GM23248 (cell line): Measurements from ENCODE around the gene GJC2. TPM values are rescaled to one million over a fixed set of nuclear protein-coding genes. Genes with fewer than 3 reads are reported as not detected.
A peak's percentile ranks its signal among the peaks of the same experiment; 100 is the strongest.
"Not testable (repeated sequence)": the region's sequence is repeated elsewhere in the genome, so short reads cannot be mapped to it uniquely, and the experiment has no call there.

ENCODE experiments used
- DNase-seq: peaks from one replicate; pipeline ENCODE4 v3.0.0-alpha.2; 2015
- H2AFZ ChIP-seq: fragments of 200-600 bp; sonication (generic); 2 replicates; pipeline ENCODE4 v1.6.1; 2016; ENCODE audit warnings: antibody characterized with exemption
- H3F3A ChIP-seq: fragments of 200-600 bp; sonication (generic); 2 replicates; pipeline ENCODE4 v1.6.1; 2016; ENCODE audit warnings: mild to moderate bottlenecking, antibody characterized with exemption, mixed run types; ENCODE audit not compliant: insufficient read depth
- H3K27ac ChIP-seq: fragments of 200-600 bp; sonication (generic); 2 replicates; pipeline ENCODE4 v1.5.1; 2016; ENCODE audit warnings: mild to moderate bottlenecking
- H3K27me3 ChIP-seq: fragments of 200-600 bp; sonication (generic); replicated peaks from 2 replicates; pipeline ENCODE4 v1.6.1; 2016; ENCODE audit warnings: mild to moderate bottlenecking; ENCODE audit not compliant: insufficient read depth
- H3K36me3 ChIP-seq: fragments of 200-600 bp; sonication (generic); 2 replicates; pipeline ENCODE4 v1.6.1; 2016; ENCODE audit warnings: low read depth, mild to moderate bottlenecking
- H3K4me1 ChIP-seq: fragments of 200-600 bp; sonication (generic); 2 replicates; pipeline ENCODE4 v1.6.1; 2016; ENCODE audit warnings: mild to moderate bottlenecking; ENCODE audit not compliant: insufficient read depth
- H3K4me2 ChIP-seq: fragments of 200-600 bp; sonication (generic); one replicate; pipeline ENCODE4 v1.6.1; 2016; ENCODE audit warnings: mild to moderate bottlenecking; ENCODE audit not compliant: unreplicated experiment
- H3K4me3 ChIP-seq: fragments of 200-600 bp; sonication (generic); 2 replicates; pipeline ENCODE4 v1.5.1; 2016; ENCODE audit warnings: mild to moderate bottlenecking
- H3K79me2 ChIP-seq: fragments of 200-600 bp; sonication (generic); 2 replicates; pipeline ENCODE4 v1.6.1; 2016; ENCODE audit warnings: mild to moderate bottlenecking; ENCODE audit not compliant: insufficient read depth
- H3K9ac ChIP-seq: fragments of 200-600 bp; sonication (generic); 2 replicates; pipeline ENCODE4 v1.6.1; 2016; ENCODE audit warnings: mild to moderate bottlenecking
- H3K9me2 ChIP-seq: fragments of 200-600 bp; sonication (generic); 2 replicates; pipeline ENCODE4 v1.6.1; 2016; ENCODE audit warnings: mixed run types, mild to moderate bottlenecking, moderate library complexity; ENCODE audit not compliant: insufficient read depth
- H3K9me3 ChIP-seq: fragments of 200-600 bp; sonication (generic); one replicate; pipeline ENCODE4 v1.6.1; 2017; ENCODE audit warnings: low read depth
- H4K20me1 ChIP-seq: fragments of 200-600 bp; sonication (generic); 2 replicates; pipeline ENCODE4 v1.6.0; 2016; ENCODE audit not compliant: insufficient read depth
- EZH2 ChIP-seq: fragments of 200-600 bp; sonication (generic); IDR thresholded peaks from 2 replicates; pipeline ENCODE4 v1.6.1; 2018; ENCODE audit warnings: antibody characterized with exemption, mild to moderate bottlenecking; ENCODE audit not compliant: insufficient read depth, poor library complexity, severe bottlenecking
- EZH2phosphoT487 ChIP-seq: fragments of 200-600 bp; sonication (generic); IDR thresholded peaks from 2 replicates; pipeline ENCODE4 v1.6.1; 2018; ENCODE audit warnings: antibody characterized with exemption, moderate library complexity, mild to moderate bottlenecking, low read depth; ENCODE audit not compliant: insufficient read depth
- WGBS, 2 experiments: methylation state at CpG; one replicate each; pipeline ENCODE4 v1.1.6; 2015 to 2017; ENCODE audit warnings: low lambda C conversion rate in 2 of 2, low coverage in 1 of 2; ENCODE audit errors: missing lambda C conversion rate in 2 of 2; 5-methylcytosine and 5-hydroxymethylcytosine counted together
- in situ Hi-C: fragments of 300-500 bp; cut with MboI; formaldehyde crosslinking; loops from 2 replicates; pipeline ENCODE4 v1.15.0; 2020
- polyA plus RNA-seq: library from polyadenylated mRNA; unstranded; fragments of >200 nt; fragmentation: Nextera tagmentation; extraction: Ambion mirVana; gene quantifications from 2 replicates; pipeline ENCODE4 v1.2.1, GENCODE V29; 2016
- total RNA-seq: library from RNA; depleted of rRNA; stranded (reverse); fragments of >200 nt; shearing (Covaris generic); gene quantifications from 2 replicates; pipeline ENCODE4 v1.2.3, GENCODE V29; 2014

GJC2 gene
- total and polyA plus RNA-seq, 2 experiments from 2014 or later: 0.08 to 0.54 TPM

DNA sequence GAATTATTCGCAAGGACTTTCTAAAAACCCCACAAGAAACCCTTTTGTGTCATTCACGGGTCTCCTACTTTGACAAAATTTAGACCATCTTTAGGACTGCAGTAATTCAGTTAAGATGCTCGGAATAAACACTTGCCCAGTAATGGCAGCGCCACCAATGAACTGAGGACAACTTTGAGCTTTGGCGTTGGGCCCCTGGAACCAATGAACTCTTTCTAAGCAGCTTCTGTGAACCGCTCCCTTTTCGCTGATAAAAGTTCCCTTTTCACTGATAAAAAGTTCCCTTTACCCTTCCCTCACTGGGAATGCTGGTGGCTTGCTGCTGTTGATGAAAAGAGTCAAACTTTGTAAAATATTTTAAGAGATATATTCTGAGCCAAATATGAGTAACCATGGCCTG is 39.2 kb upstream of the GJC2 start:
- no peak for DNase-seq
- no peaks in the 10 kb centered on the region for H3F3A ChIP-seq
- H3K4me3 ChIP-seq: no peak overlapping the region
- no peaks in the 10 kb centered on the region for H3K9me3 ChIP-seq
- peak overlapping the region; percentile 82 for H3K4me2 ChIP-seq
- TF ChIP-seq EZH2phosphoT487 (no peak), EZH2 (no peak)
- H3K27me3 ChIP-seq: no peaks in the 10 kb centered on the region
- H2AFZ ChIP-seq: peak overlapping the region; percentile 98; the same call in 1 of the 2 replicates
- H3K4me1 ChIP-seq: 0 out of 2 replicates have a peak, but pooled peaks cover 4% of the 10 kb centered on the region
- peaks cover 28% of the 10 kb centered on the region for H3K79me2 ChIP-seq
- 83 to 85% methylated on average over 7 of the region's 7 CpGs for WGBS, 2 experiments
- no peaks in the 10 kb centered on the region for H3K9me2 ChIP-seq
- no peak overlapping the region; the same call in 1 of the 2 replicates for H3K9ac ChIP-seq
- H4K20me1 ChIP-seq: no peaks in the 10 kb centered on the region
- no peaks in the 10 kb centered on the region for H3K36me3 ChIP-seq
- in situ Hi-C loops: no loop called here
- H3K27ac ChIP-seq: no peak overlapping the region

DNA sequence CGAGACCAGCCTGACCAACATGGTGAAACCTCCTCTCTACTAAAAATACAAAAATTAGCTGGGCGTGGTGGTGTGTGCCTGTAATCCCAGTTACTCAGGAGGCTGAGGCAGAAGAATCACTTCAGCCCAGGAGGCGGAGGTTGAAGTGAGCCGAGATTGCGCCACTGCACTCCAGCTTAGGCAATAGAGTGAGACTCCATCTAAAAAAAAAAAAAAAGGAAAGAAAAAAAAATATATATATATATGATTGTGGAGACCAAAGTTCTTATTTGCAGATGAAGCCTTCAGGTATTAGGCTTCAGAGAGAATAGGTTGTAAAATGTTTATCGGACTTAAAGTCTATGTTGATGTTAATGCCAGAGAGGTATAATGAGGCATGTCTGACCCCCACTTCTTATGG is 38.4 kb upstream of the GJC2 start:
- H2AFZ ChIP-seq, H3K4me2 ChIP-seq, H3K4me1 ChIP-seq, H3K9ac ChIP-seq, DNase-seq, H3K27me3 ChIP-seq, H4K20me1 ChIP-seq, H3K4me3 ChIP-seq, H3K36me3 ChIP-seq, H3K9me3 ChIP-seq, H3K9me2 ChIP-seq, in situ Hi-C loops, H3K27ac ChIP-seq, H3F3A ChIP-seq: not testable (repeated sequence)
- 83 to 84% methylated on average over 6 of the region's 6 CpGs for WGBS, 2 experiments
- H3K79me2 ChIP-seq: peaks cover 28% of the 10 kb centered on the region

DNA sequence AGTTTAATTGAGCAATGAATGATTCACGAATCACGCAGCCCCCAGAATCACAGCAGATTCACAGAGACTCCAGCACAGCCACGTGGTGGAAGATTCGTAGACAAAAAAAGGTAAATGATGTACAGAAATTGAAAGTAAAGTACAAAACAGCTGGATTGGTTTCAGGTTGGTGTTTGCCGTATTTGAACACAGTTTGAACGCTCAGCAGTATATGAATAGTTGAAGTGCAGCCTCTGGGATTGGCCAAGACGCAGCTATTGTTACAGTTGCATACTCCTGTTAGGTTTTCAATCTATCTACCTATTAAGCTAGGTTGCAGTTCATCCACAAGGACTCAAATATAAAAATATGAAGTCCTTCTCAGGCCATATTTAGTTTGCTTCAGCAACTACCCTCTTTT is 37.6 kb upstream of the GJC2 start:
- 87 to 88% methylated on average over 7 of the region's 7 CpGs for WGBS, 2 experiments
- TF ChIP-seq EZH2: no peak
- TF ChIP-seq EZH2phosphoT487: no peak
- no peaks in the 10 kb centered on the region for H3K9me3 ChIP-seq

DNA sequence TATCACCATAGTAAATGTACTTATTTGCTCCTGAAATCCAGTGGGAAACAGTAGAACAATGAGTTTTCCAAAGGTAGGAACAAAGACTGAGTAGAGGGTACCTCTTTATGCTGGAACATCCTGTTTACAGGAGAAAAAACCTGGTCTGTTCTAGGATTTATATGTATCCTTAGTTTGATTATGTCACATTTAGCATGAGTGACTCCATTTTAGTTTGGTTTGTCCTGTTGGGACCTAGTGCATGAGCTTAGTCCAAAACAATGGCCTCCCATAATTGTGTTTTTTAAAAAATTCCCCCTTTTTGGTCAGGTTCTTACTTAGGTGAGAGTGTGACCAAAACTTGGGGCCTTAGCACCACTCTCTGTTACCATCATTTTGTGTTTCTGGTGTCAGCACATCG is 37.1 kb upstream of the GJC2 start:
- Histone ChIP-seq H3K36me3 (no peaks in the 10 kb centered on the region), H3K9ac (no peak overlapping the region), H3K27me3 (no peaks in the 10 kb centered on the region), H3K27ac (no peak overlapping the region), H3K4me2 (no peak overlapping the region), H3K4me3 (no peak overlapping the region), H3K4me1 (0 out of 2 replicates have a peak, but pooled peaks cover 4% of the 10 kb centered on the region), H3K9me2 (no peaks in the 10 kb centered on the region), H3F3A (no peaks in the 10 kb centered on the region), H2AFZ (no peak overlapping the region), H3K79me2 (peaks cover 20% of the 10 kb centered on the region), H3K9me3 (no peaks in the 10 kb centered on the region), H4K20me1 (no peaks in the 10 kb centered on the region)
- in situ Hi-C loops: no loop called here
- no peak for DNase-seq
- WGBS, 2 experiments: 80 to 89% methylated on average over 1 of the region's 1 CpG
- TF ChIP-seq EZH2 (no peak), EZH2phosphoT487 (no peak)

More for the DNA sequence above, 37.6 kb upstream of the GJC2 start:
- Histone ChIP-seq H3K4me1 (0 out of 2 replicates have a peak, but pooled peaks cover 4% of the 10 kb centered on the region), H4K20me1 (no peaks in the 10 kb centered on the region), H3K9ac (no peak overlapping the region), H3K79me2 (peaks cover 25% of the 10 kb centered on the region), H3K27me3 (no peaks in the 10 kb centered on the region), H3K36me3 (no peaks in the 10 kb centered on the region), H3K4me3 (no peak overlapping the region), H2AFZ (no peak overlapping the region), H3K9me2 (no peaks in the 10 kb centered on the region), H3K27ac (no peak overlapping the region), H3K4me2 (no peak overlapping the region), H3F3A (no peaks in the 10 kb centered on the region)
- DNase-seq: no peak
- in situ Hi-C loops: no loop called here

DNA sequence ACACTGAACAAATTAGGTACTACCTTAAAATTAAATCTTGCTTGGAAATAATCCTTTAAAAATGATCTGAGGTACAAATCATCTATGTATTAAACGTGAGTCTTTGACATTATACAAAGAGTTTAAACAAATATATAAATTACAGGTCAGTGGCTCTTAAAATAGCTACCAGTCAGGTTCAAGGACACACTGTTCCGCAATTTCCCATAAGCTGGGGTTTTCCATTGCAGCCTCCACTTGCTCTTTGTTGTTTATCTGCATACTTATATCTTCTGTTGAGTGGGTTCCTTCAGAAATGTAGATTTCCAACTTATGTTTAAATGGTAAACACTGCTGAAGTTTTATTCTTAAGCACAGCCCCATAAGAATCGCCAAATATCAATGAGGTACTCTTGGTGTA is 34.9 kb upstream of the GJC2 start:
- Histone ChIP-seq H3K4me2 (no peak overlapping the region), H3F3A (0 out of 2 replicates have a peak, but pooled peaks cover under 1% of the 10 kb centered on the region), H3K36me3 (no peaks in the 10 kb centered on the region), H3K4me3 (no peak overlapping the region), H3K27me3 (no peaks in the 10 kb centered on the region), H3K9ac (no peak overlapping the region), H3K79me2 (0 out of 2 replicates have a peak, but pooled peaks cover 5% of the 10 kb centered on the region), H3K4me1 (no peaks in the 10 kb centered on the region; the same call in 1 of the 2 replicates), H4K20me1 (no peaks in the 10 kb centered on the region), H3K27ac (no peak overlapping the region), H2AFZ (no peak overlapping the region), H3K9me2 (no peaks in the 10 kb centered on the region), H3K9me3 (no peaks in the 10 kb centered on the region)
- TF ChIP-seq EZH2 (no peak), EZH2phosphoT487 (no peak)
- WGBS, 2 experiments: 73 to 75% methylated on average over 3 of the region's 3 CpGs
- DNase-seq: no peak
- in situ Hi-C loops: no loop called here
